Epithelial cell of esophagus (primary cell): ENCODE measurements around the gene CHID1.

Experiments
- DNase-seq: peaks from one replicate; pipeline ENCODE4 v3.0.0; 2010; ENCODE audit warnings: low read depth
- H3K4me3 ChIP-seq: 2 replicates; pipeline ENCODE4 v1.5.1; 2011; ENCODE audit warnings: mild to moderate bottlenecking, low read length, control low read depth
- CTCF ChIP-seq: IDR thresholded peaks from 2 replicates; pipeline ENCODE4 v1.5.1; 2011; ENCODE audit warnings: low read depth, mild to moderate bottlenecking, low read length, control low read depth, inconsistent platforms; ENCODE audit not compliant: insufficient read depth; ENCODE audit errors: missing control alignments

Gene CHID1

GRCh38 chr11:827146-827896 lies 83.3 kb downstream of the CHID1 start:
- no peak for DNase-seq
- no peak overlapping the region for H3K4me3 ChIP-seq
- TF ChIP-seq CTCF, result no peak

- TF ChIP-seq CTCF, result no peak
- H3K4me3 ChIP-seq, result no peak overlapping the region
- DNase-seq, result no peak
Observed at GRCh38 chr11:826836-827145, 83.8 kb downstream of the CHID1 start.

GRCh38 chr11:826227-826621 lies 84.4 kb downstream of the CHID1 start:
- no peak for DNase-seq
- H3K4me3 ChIP-seq, result no peak overlapping the region
- TF ChIP-seq CTCF, result no peak

- DNase-seq, result no peak
- H3K4me3 ChIP-seq, result no peak overlapping the region
- TF ChIP-seq CTCF, result no peak
Observed at GRCh38 chr11:825366-826226, 85.0 kb downstream of the CHID1 start.

GRCh38 chr11:824942-825341 lies 85.7 kb downstream of the CHID1 start:
- no peak for TF ChIP-seq CTCF
- H3K4me3 ChIP-seq, result no peak overlapping the region
- DNase-seq, result no peak

- TF ChIP-seq CTCF, result no peak
- H3K4me3 ChIP-seq, result no peak overlapping the region
- DNase-seq, result no peak
Observed at GRCh38 chr11:824292-824880, 86.2 kb downstream of the CHID1 start.
